ENCODE measurements around the gene ZC3H18. TPM values are rescaled to one million over a fixed set of nuclear protein-coding genes. Genes with fewer than 3 reads are reported as not detected.

Gene ZC3H18
- polyA plus RNA-seq, 1 donor from 2014 or later, result 12.8 TPM

DNA sequence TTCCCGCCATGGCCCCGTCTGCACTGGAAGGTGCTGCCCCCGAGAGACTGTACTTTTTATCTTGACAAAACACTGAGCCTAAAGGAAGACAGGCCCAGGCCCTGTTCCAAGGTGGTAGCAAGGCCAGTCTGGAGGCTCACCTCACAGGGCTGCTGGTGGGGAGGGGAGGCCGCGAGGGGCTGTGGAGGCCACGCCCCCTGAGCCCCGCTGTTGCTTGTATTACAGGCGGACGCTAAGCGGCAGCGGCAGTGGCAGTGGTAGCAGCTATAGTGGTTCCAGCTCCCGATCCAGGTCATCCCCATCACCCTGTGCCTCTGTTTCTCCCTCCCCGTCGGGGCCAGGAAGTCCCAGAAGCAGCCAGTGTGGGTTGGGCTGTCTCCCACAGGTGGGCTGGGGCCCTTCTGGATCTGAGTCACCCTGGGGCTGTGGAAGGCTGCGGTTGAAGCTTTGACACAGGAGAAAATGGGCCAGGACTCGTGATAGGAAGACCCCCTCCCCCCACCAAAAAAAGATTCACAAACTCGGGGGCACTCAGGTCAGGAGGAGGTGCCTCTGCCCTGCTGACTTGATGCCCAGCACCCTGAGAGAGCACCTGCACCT is 54.9 kb downstream of the ZC3H18 start:
- Histone ChIP-seq H3K79me2 (replicated peaks; ENCODE audit: insufficient read depth, low read length) (no peaks in the 10 kb centered on the region), H4K20me1 (ENCODE audit: insufficient read depth) (no peaks in the 10 kb centered on the region), H3K36me3 (ENCODE audit: insufficient read depth, low read length) (no peaks in the 10 kb centered on the region), H3K9me3 (ENCODE audit: low read length) (no peaks in the 10 kb centered on the region), H3K27ac (ENCODE audit: low read length) (no peak overlapping the region), H3K27me3 (ENCODE audit: insufficient read depth, low read depth, low read length) (no peaks in the 10 kb centered on the region), H3F3A (ENCODE audit: insufficient read depth, low read length, poor library complexity, severe bottlenecking) (no peaks in the 10 kb centered on the region), H2AFZ (ENCODE audit: low read depth, low read length) (no peak overlapping the region), H3K9ac (ENCODE audit: low read length) (no peak overlapping the region), H3K9me2 (ENCODE audit: insufficient read depth, low read length) (no peaks in the 10 kb centered on the region), H3K4me2 (ENCODE audit: low read length) (no peak overlapping the region), H3K4me3 (ENCODE audit: low read length) (no peak overlapping the region)
- TF ChIP-seq, protein P1, sequence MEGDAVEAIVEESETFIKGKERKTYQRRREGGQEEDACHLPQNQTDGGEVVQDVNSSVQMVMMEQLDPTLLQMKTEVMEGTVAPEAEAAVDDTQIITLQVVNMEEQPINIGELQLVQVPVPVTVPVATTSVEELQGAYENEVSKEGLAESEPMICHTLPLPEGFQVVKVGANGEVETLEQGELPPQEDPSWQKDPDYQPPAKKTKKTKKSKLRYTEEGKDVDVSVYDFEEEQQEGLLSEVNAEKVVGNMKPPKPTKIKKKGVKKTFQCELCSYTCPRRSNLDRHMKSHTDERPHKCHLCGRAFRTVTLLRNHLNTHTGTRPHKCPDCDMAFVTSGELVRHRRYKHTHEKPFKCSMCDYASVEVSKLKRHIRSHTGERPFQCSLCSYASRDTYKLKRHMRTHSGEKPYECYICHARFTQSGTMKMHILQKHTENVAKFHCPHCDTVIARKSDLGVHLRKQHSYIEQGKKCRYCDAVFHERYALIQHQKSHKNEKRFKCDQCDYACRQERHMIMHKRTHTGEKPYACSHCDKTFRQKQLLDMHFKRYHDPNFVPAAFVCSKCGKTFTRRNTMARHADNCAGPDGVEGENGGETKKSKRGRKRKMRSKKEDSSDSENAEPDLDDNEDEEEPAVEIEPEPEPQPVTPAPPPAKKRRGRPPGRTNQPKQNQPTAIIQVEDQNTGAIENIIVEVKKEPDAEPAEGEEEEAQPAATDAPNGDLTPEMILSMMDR (IDR thresholded peaks at IDR 0.05; ENCODE audit: poor library complexity, severe bottlenecking), result no peak
- TF ChIP-seq EP300 (conservative IDR thresholded peaks at IDR 0.05; ENCODE audit: poor library complexity, severe bottlenecking), result no peak
- no peak for TF ChIP-seq MXI1 (conservative IDR thresholded peaks at IDR 0.05; ENCODE audit: poor library complexity, severe bottlenecking)
- TF ChIP-seq TAF1 (IDR thresholded peaks at IDR 0.05; ENCODE audit: low read depth), result no peak
- TF ChIP-seq SMC3 (conservative IDR thresholded peaks at IDR 0.05; ENCODE audit: poor library complexity), result no peak
- TF ChIP-seq RAD21 (conservative IDR thresholded peaks at IDR 0.05), result no peak
- TF ChIP-seq, protein P2, sequence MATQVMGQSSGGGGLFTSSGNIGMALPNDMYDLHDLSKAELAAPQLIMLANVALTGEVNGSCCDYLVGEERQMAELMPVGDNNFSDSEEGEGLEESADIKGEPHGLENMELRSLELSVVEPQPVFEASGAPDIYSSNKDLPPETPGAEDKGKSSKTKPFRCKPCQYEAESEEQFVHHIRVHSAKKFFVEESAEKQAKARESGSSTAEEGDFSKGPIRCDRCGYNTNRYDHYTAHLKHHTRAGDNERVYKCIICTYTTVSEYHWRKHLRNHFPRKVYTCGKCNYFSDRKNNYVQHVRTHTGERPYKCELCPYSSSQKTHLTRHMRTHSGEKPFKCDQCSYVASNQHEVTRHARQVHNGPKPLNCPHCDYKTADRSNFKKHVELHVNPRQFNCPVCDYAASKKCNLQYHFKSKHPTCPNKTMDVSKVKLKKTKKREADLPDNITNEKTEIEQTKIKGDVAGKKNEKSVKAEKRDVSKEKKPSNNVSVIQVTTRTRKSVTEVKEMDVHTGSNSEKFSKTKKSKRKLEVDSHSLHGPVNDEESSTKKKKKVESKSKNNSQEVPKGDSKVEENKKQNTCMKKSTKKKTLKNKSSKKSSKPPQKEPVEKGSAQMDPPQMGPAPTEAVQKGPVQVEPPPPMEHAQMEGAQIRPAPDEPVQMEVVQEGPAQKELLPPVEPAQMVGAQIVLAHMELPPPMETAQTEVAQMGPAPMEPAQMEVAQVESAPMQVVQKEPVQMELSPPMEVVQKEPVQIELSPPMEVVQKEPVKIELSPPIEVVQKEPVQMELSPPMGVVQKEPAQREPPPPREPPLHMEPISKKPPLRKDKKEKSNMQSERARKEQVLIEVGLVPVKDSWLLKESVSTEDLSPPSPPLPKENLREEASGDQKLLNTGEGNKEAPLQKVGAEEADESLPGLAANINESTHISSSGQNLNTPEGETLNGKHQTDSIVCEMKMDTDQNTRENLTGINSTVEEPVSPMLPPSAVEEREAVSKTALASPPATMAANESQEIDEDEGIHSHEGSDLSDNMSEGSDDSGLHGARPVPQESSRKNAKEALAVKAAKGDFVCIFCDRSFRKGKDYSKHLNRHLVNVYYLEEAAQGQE (IDR thresholded peaks at IDR 0.05; ENCODE audit: borderline replicate concordance), result no peak
- TF ChIP-seq EZH2 (IDR thresholded peaks at IDR 0.05; ENCODE audit: borderline replicate concordance, insufficient read depth, low read length, poor library complexity, severe bottlenecking), result no peak
- no peak for TF ChIP-seq POLR2AphosphoS5 (IDR thresholded peaks at IDR 0.05)

- H3F3A ChIP-seq (ENCODE audit: insufficient read depth, low read length, poor library complexity, severe bottlenecking), result no peaks in the 10 kb centered on the region
- no peak for TF ChIP-seq SMC3 (conservative IDR thresholded peaks at IDR 0.05; ENCODE audit: poor library complexity)
- no peak for TF ChIP-seq EP300 (conservative IDR thresholded peaks at IDR 0.05; ENCODE audit: poor library complexity, severe bottlenecking)
- TF ChIP-seq, protein P1 (IDR thresholded peaks at IDR 0.05; ENCODE audit: poor library complexity, severe bottlenecking), result no peak
- TF ChIP-seq, protein P2 (IDR thresholded peaks at IDR 0.05; ENCODE audit: borderline replicate concordance), result no peak
- no peak for TF ChIP-seq EZH2 (IDR thresholded peaks at IDR 0.05; ENCODE audit: borderline replicate concordance, insufficient read depth, low read length, poor library complexity, severe bottlenecking)
- TF ChIP-seq RAD21 (conservative IDR thresholded peaks at IDR 0.05), result no peak
- no peak for TF ChIP-seq TAF1 (IDR thresholded peaks at IDR 0.05; ENCODE audit: low read depth)
- TF ChIP-seq MXI1 (conservative IDR thresholded peaks at IDR 0.05; ENCODE audit: poor library complexity, severe bottlenecking), result no peak
Measured at GRCh38 chr16:88626646-88627045, 56.4 kb downstream of the ZC3H18 start.

More at GRCh38 chr16:88626646-88627045, 56.4 kb downstream of the ZC3H18 start:
- Histone ChIP-seq H3K9me2 (ENCODE audit: insufficient read depth, low read length) (no peaks in the 10 kb centered on the region), H3K9ac (ENCODE audit: low read length) (no peak overlapping the region), H3K9me3 (ENCODE audit: low read length) (no peaks in the 10 kb centered on the region), H3K27ac (ENCODE audit: low read length) (no peak overlapping the region), H3K27me3 (ENCODE audit: insufficient read depth, low read depth, low read length) (no peaks in the 10 kb centered on the region), H4K20me1 (ENCODE audit: insufficient read depth) (no peaks in the 10 kb centered on the region), H3K4me2 (ENCODE audit: low read length) (no peak overlapping the region), H3K36me3 (ENCODE audit: insufficient read depth, low read length) (no peaks in the 10 kb centered on the region), H3K4me3 (ENCODE audit: low read length) (no peak overlapping the region), H3K79me2 (replicated peaks; ENCODE audit: insufficient read depth, low read length) (no peaks in the 10 kb centered on the region), H2AFZ (ENCODE audit: low read depth, low read length) (no peak overlapping the region)
